Testis (tissue), 3 donors: ENCODE measurements around the gene CD151. TPM values are rescaled to one million over a fixed set of nuclear protein-coding genes. Genes with fewer than 3 reads are reported as not detected.

Experiments used
- DNase-seq: peaks from one replicate; pipeline ENCODE4 v3.0.0-alpha.2; 2019
- H3K27ac ChIP-seq, 2 donors: fragments of 200-600 bp; sonication (generic); one replicate each; pipeline ENCODE4 v1.5.1; 2019
- H3K27me3 ChIP-seq: fragments of 200-600 bp; sonication (generic); one replicate; pipeline ENCODE4 v1.5.1; 2019
- H3K36me3 ChIP-seq: fragments of 200-600 bp; sonication (generic); one replicate; pipeline ENCODE4 v1.5.1; 2017; ENCODE audit warnings: low read depth; ENCODE audit errors: missing control alignments
- H3K4me1 ChIP-seq: fragments of 200-600 bp; sonication (generic); one replicate; pipeline ENCODE4 v1.5.1; 2019
- H3K4me3 ChIP-seq, 2 donors: fragments of 200-600 bp; sonication (generic); one replicate each; pipeline ENCODE4 v1.5.1; 2017 to 2019
- H3K9me3 ChIP-seq: fragments of 200-600 bp; sonication (generic); one replicate; pipeline ENCODE4 v1.5.1; 2017
- POLR2A ChIP-seq: fragments of 450-650 bp; IDR thresholded peaks from one replicate; pipeline ENCODE4 v1.6.1; 2017; ENCODE audit warnings: antibody characterized with exemption, mild to moderate bottlenecking, moderate library complexity
- WGBS, 2 donors: methylation state at CpG; one replicate each; pipeline ENCODE4 v1.1.5; 2018; 5-methylcytosine and 5-hydroxymethylcytosine counted together
- intact Hi-C: fragments of 100-400 bp; cut with DNase I; formaldehyde crosslinking; loops from one replicate; pipeline ENCODE4 v1.15.1; 2023; ENCODE audit warnings: low total_unique reads
- polyA plus RNA-seq: library from polyadenylated mRNA; stranded (reverse); fragments of 350-450 nt; fragmentation: Illumina TruSeq; extraction: RNeasy Lipid Tissue Mini Kit (QIAGEN cat#74804); gene quantifications from one replicate; pipeline ENCODE4 v1.2.3, GENCODE V29; 2014; ENCODE audit warnings: low read depth, low replicate concordance; ENCODE audit not compliant: insufficient read depth
- total RNA-seq, 2 donors: library from RNA; depleted of rRNA; stranded (reverse); fragments of >200 nt; gene quantifications; one replicate each; pipeline ENCODE4 v1.2.3, GENCODE V29; 2016
- TF ChIP-seq, protein P1 (sequence below), 3 experiments: fragments of 450-650 bp in 2 of 3; fragments of 200-600 bp in 1 of 3; sonication (generic) in 1 of 3; IDR thresholded peaks; one replicate each; pipeline ENCODE4 v1.5.1; 2016 to 2019; ENCODE audit warnings: antibody characterized with exemption in 3 of 3, mild to moderate bottlenecking in 2 of 3, moderate library complexity in 1 of 3

CD151 gene
- total and polyA plus RNA-seq, 3 donors from 2014 or later, result 108 to 201 (median 195) TPM

DNA sequence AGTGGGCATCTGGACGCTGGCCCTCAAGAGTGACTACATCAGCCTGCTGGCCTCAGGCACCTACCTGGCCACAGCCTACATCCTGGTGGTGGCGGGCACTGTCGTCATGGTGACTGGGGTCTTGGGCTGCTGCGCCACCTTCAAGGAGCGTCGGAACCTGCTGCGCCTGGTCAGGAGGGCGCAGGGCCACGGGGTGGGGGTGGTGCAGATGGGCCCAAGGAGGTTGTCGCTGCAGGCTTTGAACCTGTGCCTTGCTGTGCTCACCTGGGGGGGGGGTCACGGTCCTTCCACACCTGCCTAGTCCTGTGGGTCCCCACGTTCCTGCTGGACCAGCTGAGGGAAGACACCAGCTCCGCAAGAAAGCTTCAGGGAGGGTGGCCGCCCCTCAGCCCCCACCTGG lies 3.5 kb downstream of the CD151 start:
- H3K4me1 ChIP-seq, result peaks cover 32% of the 10 kb centered on the region
- no peak for DNase-seq
- H3K9me3 ChIP-seq, result no peaks in the 10 kb centered on the region
- TF ChIP-seq, protein P1, sequence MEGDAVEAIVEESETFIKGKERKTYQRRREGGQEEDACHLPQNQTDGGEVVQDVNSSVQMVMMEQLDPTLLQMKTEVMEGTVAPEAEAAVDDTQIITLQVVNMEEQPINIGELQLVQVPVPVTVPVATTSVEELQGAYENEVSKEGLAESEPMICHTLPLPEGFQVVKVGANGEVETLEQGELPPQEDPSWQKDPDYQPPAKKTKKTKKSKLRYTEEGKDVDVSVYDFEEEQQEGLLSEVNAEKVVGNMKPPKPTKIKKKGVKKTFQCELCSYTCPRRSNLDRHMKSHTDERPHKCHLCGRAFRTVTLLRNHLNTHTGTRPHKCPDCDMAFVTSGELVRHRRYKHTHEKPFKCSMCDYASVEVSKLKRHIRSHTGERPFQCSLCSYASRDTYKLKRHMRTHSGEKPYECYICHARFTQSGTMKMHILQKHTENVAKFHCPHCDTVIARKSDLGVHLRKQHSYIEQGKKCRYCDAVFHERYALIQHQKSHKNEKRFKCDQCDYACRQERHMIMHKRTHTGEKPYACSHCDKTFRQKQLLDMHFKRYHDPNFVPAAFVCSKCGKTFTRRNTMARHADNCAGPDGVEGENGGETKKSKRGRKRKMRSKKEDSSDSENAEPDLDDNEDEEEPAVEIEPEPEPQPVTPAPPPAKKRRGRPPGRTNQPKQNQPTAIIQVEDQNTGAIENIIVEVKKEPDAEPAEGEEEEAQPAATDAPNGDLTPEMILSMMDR (IDR thresholded peaks at IDR 0.05), result no peak
- TF ChIP-seq POLR2A, result no peak
- 87 to 95% methylated on average over 12 to 14 of the region's 14 CpGs for WGBS, 2 donors
- intact Hi-C loops, result no loop called here
- H3K27me3 ChIP-seq, result no peaks in the 10 kb centered on the region
- no peaks in the 10 kb centered on the region for H3K36me3 ChIP-seq
- no peak overlapping the region for H3K27ac ChIP-seq
- no peak overlapping the region for H3K4me3 ChIP-seq

DNA sequence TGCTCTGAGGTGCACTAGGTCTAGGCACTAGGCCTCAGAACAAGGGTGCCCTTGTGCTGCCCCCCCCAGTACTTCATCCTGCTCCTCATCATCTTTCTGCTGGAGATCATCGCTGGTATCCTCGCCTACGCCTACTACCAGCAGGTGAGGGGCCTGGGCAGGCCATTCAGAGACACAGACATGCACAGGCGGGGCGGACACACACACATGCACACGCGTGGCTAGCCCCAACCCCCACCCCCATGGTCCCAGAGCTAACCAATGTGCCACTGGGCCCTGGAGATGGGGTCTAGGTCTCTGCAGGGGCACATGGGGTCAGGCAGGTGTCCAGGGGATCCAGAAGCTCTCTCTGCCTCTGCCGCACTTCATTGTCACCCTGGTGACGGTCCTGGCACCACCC lies 3.9 kb downstream of the CD151 start:
- Histone ChIP-seq H3K4me3 (no peak overlapping the region), H3K36me3 (no peaks in the 10 kb centered on the region), H3K4me1 (peaks cover 37% of the 10 kb centered on the region), H3K27me3 (no peaks in the 10 kb centered on the region), H3K27ac (no peak overlapping the region), H3K9me3 (no peaks in the 10 kb centered on the region)
- WGBS, 2 donors, result 78 to 79% methylated on average over 2 to 9 of the region's 9 CpGs
- no peak for DNase-seq
- intact Hi-C loops, result no loop called here
- TF ChIP-seq, protein P1 (IDR thresholded peaks at IDR 0.05), result no peak
- no peak for TF ChIP-seq POLR2A

DNA sequence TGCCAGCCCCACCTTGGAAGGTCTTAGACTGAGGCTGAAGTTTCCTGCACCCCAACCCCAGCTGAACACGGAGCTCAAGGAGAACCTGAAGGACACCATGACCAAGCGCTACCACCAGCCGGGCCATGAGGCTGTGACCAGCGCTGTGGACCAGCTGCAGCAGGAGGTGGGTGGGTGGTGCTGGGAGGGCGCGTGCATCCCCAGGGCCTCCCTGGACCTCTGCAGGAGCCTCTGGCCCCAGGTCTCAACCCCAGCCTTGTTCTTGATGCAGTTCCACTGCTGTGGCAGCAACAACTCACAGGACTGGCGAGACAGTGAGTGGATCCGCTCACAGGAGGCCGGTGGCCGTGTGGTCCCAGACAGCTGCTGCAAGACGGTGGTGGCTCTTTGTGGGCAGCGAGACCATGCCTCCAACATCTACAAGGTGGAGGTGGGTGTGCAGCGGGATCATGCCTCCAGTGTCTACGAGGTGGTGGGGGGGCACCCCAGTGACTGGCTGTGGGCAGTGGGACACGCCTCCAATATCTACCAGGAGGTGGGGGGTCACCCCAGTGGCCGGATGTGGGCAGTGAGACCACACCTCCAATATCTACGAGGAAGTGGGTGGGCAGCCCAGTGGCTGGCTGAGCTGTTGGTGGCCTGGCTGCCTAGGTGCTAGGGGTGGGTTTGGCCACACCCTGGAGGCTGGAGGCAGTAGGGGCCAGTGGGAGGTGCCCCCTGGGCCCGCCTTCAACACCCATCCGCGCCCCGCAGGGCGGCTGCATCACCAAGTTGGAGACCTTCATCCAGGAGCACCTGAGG lies 4.6 kb downstream of the CD151 start:
- H3K4me3 ChIP-seq, result no peak overlapping the region
- H3K27ac ChIP-seq, result no peak overlapping the region
- TF ChIP-seq POLR2A, result no peak
- TF ChIP-seq, protein P1 (IDR thresholded peaks at IDR 0.05), result no peak
- no peaks in the 10 kb centered on the region for H3K9me3 ChIP-seq
- H3K27me3 ChIP-seq, result no peaks in the 10 kb centered on the region
- intact Hi-C loops, result no loop called here
- DNase-seq, result no peak
- WGBS, 2 donors, result 72 to 88% methylated on average over 2 to 21 of the region's 22 CpGs
- H3K36me3 ChIP-seq, result no peaks in the 10 kb centered on the region
- H3K4me1 ChIP-seq, result peaks cover 31% of the 10 kb centered on the region

DNA sequence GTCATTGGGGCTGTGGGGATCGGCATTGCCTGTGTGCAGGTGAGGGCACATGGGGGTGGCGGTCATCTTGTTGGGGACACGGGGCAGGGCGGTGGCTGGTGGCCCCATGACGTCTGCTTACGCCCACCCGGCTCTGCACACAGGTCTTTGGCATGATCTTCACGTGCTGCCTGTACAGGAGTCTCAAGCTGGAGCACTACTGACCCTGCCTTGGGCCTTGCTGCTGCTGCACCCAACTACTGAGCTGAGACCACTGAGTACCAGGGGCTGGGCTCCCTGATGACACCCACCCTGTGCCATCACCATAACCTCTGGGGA lies 5.2 kb downstream of the CD151 start:
- intact Hi-C loops, result no loop called here
- no peaks in the 10 kb centered on the region for H3K9me3 ChIP-seq
- no peak overlapping the region for H3K4me3 ChIP-seq
- TF ChIP-seq, protein P1 (IDR thresholded peaks at IDR 0.05), result no peak
- no peak for TF ChIP-seq POLR2A
- no peak overlapping the region for H3K27ac ChIP-seq
- no peaks in the 10 kb centered on the region for H3K36me3 ChIP-seq
- 88% methylated on average over 7 of the region's 8 CpGs; no CpG with 5 or more reads in 1 of the 2 donors for WGBS, 2 donors
- DNase-seq, result no peak
- H3K4me1 ChIP-seq, result peaks cover 29% of the 10 kb centered on the region
- H3K27me3 ChIP-seq, result no peaks in the 10 kb centered on the region
